ENCODE data around the gene NHERF1. TPM values are rescaled to one million over a fixed set of nuclear protein-coding genes. Genes with fewer than 3 reads are reported as not detected.

Gene NHERF1
- total and polyA plus RNA-seq, 2 of the 13 experiments (the other 11 are each of a cell fraction or from before 2014, with no cell fraction given) = 169 to 269 TPM

- no peak; the same call in 1 of the 2 replicates for TF ChIP-seq ZNF512B (CRISPR knock-in tag; IDR thresholded peaks at IDR 0.05; ENCODE audit: borderline replicate concordance)
- TF ChIP-seq DR1 (CRISPR knock-in tag; IDR thresholded peaks at IDR 0.05) = no peak
- TF ChIP-seq ZSCAN31 (CRISPR knock-in tag; IDR thresholded peaks at IDR 0.05; ENCODE audit: low read depth) = peak; percentile 58
- peak; percentile 89 for TF ChIP-seq ZNF788 (CRISPR knock-in tag; IDR thresholded peaks at IDR 0.05; ENCODE audit: borderline replicate concordance)
- TF ChIP-seq SIX1 (CRISPR knock-in tag; IDR thresholded peaks at IDR 0.05; ENCODE audit: borderline replicate concordance) = peak; percentile 39; the same call in 1 of the 2 replicates
- 0 out of 2 replicates have a peak, but pooled peaks have one; percentile 7 for TF ChIP-seq AHR (CRISPR knock-in tag; IDR thresholded peaks at IDR 0.05)
- no peak for TF ChIP-seq HOXD1 (CRISPR knock-in tag; IDR thresholded peaks at IDR 0.05)
- TF ChIP-seq ZNF816 (CRISPR knock-in tag; IDR thresholded peaks at IDR 0.05; ENCODE audit: borderline replicate concordance) = no peak
- TF ChIP-seq ZNF329 (CRISPR knock-in tag; IDR thresholded peaks at IDR 0.05; ENCODE audit: low read depth) = peak; percentile 13; the same call in 1 of the 2 replicates
- TF ChIP-seq HIC2 (CRISPR knock-in tag; IDR thresholded peaks at IDR 0.05; ENCODE audit: low read depth) = no peak; the same call in 1 of the 2 replicates
- no peak for TF ChIP-seq RFX1 (IDR thresholded peaks at IDR 0.05)
- TF ChIP-seq PLRG1 (conservative IDR thresholded peaks at IDR 0.05) = no peak
- no peak for TF ChIP-seq MEF2D (CRISPR knock-in tag; IDR thresholded peaks at IDR 0.05)
- no peak for TF ChIP-seq ZNF629 (CRISPR knock-in tag; conservative IDR thresholded peaks at IDR 0.05)
- 0 out of 2 replicates have a peak, but pooled peaks have one; percentile 47 for TF ChIP-seq ZNF674 (CRISPR knock-in tag; IDR thresholded peaks at IDR 0.05; ENCODE audit: low read depth)
- peak; percentile 90; the same call in 1 of the 2 replicates for TF ChIP-seq ZNF567 (CRISPR knock-in tag; IDR thresholded peaks at IDR 0.05; ENCODE audit: borderline replicate concordance)
- 0 out of 2 replicates have a peak, but pooled peaks have one; percentile 39 for TF ChIP-seq SNAPC5 (CRISPR knock-in tag; IDR thresholded peaks at IDR 0.05; ENCODE audit: borderline replicate concordance)
- no peak for TF ChIP-seq ZNF101 (CRISPR knock-in tag; IDR thresholded peaks at IDR 0.05; ENCODE audit: borderline replicate concordance, low read depth)
- no peak for TF ChIP-seq ZFP1 (CRISPR knock-in tag; IDR thresholded peaks at IDR 0.05)
- peak; percentile 65; the same call in 1 of the 2 replicates for TF ChIP-seq HNRNPL (IDR thresholded peaks at IDR 0.05; ENCODE audit: low read depth, low read length)
- peak; percentile 64; the same call in 1 of the 2 replicates for TF ChIP-seq ZFP37 (CRISPR knock-in tag; IDR thresholded peaks at IDR 0.05; ENCODE audit: borderline replicate concordance)
Measured at GRCh38 chr17:74770498-74771318, 22.3 kb downstream of the NHERF1 start (continued).
